ENCODE measurements around the gene TMEM82.

DNA sequence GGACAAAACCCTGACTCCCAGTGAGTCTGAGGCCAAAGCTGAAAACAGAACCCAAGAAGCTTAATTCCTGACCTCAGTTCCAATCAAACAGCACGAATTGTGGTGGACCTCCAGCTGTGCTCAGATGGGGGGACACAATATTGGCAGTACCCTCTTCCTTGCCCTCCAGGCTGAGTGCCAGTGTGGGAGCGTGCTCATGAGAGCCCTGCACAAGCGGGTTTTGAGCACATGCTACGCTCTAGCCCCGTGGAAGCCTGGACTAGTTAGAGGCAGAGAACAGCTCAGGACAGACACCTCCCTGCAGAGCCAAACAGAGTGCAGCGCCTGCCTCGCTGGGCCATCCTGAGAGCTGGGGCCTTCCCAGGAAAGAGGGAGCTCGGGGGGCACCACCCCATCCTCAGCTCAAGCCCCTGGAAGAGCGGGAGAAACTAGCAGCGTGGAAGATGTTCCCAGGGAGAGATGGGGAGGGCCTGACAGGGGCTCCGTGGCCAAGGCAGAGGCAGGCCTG is 9.0 kb upstream of the TMEM82 start:
- TF ChIP-seq, protein P1, sequence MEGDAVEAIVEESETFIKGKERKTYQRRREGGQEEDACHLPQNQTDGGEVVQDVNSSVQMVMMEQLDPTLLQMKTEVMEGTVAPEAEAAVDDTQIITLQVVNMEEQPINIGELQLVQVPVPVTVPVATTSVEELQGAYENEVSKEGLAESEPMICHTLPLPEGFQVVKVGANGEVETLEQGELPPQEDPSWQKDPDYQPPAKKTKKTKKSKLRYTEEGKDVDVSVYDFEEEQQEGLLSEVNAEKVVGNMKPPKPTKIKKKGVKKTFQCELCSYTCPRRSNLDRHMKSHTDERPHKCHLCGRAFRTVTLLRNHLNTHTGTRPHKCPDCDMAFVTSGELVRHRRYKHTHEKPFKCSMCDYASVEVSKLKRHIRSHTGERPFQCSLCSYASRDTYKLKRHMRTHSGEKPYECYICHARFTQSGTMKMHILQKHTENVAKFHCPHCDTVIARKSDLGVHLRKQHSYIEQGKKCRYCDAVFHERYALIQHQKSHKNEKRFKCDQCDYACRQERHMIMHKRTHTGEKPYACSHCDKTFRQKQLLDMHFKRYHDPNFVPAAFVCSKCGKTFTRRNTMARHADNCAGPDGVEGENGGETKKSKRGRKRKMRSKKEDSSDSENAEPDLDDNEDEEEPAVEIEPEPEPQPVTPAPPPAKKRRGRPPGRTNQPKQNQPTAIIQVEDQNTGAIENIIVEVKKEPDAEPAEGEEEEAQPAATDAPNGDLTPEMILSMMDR (tag by site-specific recombination; IDR thresholded peaks at IDR 0.05) = no peak
- TF ChIP-seq HOXA7 (CRISPR knock-in tag; IDR thresholded peaks at IDR 0.05; ENCODE audit: borderline replicate concordance) (no peak), KLF1 (tag by site-specific recombination; IDR thresholded peaks at IDR 0.05) (no peak), ZNF266 (tag by site-specific recombination; IDR thresholded peaks at IDR 0.05; ENCODE audit: low read depth) (no peak), OSR2 (tag by site-specific recombination; IDR thresholded peaks at IDR 0.05) (no peak), YY1 (tag by site-specific recombination; IDR thresholded peaks at IDR 0.05) (no peak), ZNF169 (tag by site-specific recombination; IDR thresholded peaks at IDR 0.05) (no peak), KLF10 (tag by site-specific recombination; IDR thresholded peaks at IDR 0.05) (no peak), SP2 (tag by site-specific recombination; IDR thresholded peaks at IDR 0.05) (no peak)
- TF ChIP-seq, protein P2, sequence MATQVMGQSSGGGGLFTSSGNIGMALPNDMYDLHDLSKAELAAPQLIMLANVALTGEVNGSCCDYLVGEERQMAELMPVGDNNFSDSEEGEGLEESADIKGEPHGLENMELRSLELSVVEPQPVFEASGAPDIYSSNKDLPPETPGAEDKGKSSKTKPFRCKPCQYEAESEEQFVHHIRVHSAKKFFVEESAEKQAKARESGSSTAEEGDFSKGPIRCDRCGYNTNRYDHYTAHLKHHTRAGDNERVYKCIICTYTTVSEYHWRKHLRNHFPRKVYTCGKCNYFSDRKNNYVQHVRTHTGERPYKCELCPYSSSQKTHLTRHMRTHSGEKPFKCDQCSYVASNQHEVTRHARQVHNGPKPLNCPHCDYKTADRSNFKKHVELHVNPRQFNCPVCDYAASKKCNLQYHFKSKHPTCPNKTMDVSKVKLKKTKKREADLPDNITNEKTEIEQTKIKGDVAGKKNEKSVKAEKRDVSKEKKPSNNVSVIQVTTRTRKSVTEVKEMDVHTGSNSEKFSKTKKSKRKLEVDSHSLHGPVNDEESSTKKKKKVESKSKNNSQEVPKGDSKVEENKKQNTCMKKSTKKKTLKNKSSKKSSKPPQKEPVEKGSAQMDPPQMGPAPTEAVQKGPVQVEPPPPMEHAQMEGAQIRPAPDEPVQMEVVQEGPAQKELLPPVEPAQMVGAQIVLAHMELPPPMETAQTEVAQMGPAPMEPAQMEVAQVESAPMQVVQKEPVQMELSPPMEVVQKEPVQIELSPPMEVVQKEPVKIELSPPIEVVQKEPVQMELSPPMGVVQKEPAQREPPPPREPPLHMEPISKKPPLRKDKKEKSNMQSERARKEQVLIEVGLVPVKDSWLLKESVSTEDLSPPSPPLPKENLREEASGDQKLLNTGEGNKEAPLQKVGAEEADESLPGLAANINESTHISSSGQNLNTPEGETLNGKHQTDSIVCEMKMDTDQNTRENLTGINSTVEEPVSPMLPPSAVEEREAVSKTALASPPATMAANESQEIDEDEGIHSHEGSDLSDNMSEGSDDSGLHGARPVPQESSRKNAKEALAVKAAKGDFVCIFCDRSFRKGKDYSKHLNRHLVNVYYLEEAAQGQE (tag by site-specific recombination; IDR thresholded peaks at IDR 0.05) = no peak
